SH-SY5Y (cell line): ENCODE data around the gene C11orf91.

ENCODE experiments used
- GATA2 ChIP-seq: IDR thresholded peaks from 2 replicates; pipeline ENCODE4 v1.6.1; 2011; ENCODE audit warnings: mild to moderate bottlenecking, low read depth, low read length
- GATA3 ChIP-seq: IDR thresholded peaks from 2 replicates; pipeline ENCODE4 v1.6.1; 2011; ENCODE audit warnings: low read depth, mild to moderate bottlenecking, low read length, moderate library complexity

DNA sequence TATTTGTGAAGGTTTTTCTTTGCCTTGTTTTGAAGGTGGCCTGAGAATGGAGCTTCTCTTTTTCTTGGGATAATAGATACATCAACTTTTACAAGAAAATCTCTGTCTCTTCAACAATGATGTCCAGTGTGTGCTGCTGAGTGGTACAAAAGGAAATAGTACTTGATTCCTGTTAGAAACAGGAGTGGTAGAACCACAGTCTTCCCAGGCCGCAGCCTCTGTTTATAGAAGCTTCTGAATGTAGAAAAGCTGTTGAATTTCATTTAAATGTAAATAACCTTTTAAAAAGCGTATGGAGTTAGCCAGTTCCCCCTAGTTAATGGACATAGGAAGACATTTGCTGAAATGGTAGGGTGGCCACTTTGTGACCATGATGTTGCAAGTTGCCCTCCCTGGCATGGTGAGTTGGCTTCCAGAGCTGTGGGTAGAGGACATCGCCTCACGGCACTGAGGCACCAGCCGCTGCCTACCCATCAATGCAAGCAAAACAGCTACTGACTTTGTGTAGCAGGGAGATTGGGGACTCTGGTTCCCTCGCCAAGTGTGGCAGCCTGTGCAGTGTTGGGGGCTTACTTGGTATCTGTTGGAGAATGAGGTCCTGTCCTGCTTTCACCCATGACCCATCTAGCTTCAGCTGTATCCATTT is 31.6 kb downstream of the C11orf91 start:
- TF ChIP-seq GATA2, result no peak
- TF ChIP-seq GATA3, result no peak
